ENCODE measurements around the gene RALGAPA2.

DNA sequence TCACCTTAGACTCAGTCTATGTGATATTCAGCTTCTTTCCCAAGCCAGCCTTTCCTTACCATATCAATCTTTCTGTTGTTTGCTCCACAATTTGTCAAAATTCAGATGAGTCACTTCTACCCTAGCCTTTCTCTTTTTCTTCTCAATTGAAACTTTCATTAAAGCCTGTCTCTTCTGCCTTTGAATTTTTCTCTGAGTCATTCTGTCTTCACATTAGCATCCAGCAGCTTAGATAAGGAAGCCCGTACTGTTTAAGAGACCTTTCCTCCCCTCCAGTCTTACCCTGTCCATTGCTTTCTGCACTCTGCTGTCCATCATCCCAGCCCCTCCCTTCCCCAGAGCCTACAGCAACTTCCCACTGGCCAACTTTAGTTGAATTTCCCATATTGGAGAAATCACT is 34.9 kb upstream of the RALGAPA2 start:
- TF ChIP-seq, protein P1, sequence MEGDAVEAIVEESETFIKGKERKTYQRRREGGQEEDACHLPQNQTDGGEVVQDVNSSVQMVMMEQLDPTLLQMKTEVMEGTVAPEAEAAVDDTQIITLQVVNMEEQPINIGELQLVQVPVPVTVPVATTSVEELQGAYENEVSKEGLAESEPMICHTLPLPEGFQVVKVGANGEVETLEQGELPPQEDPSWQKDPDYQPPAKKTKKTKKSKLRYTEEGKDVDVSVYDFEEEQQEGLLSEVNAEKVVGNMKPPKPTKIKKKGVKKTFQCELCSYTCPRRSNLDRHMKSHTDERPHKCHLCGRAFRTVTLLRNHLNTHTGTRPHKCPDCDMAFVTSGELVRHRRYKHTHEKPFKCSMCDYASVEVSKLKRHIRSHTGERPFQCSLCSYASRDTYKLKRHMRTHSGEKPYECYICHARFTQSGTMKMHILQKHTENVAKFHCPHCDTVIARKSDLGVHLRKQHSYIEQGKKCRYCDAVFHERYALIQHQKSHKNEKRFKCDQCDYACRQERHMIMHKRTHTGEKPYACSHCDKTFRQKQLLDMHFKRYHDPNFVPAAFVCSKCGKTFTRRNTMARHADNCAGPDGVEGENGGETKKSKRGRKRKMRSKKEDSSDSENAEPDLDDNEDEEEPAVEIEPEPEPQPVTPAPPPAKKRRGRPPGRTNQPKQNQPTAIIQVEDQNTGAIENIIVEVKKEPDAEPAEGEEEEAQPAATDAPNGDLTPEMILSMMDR (IDR thresholded peaks at IDR 0.05) = no peak
- TF ChIP-seq RELA (CRISPR knock-in tag; IDR thresholded peaks at IDR 0.05; ENCODE audit: borderline replicate concordance) (no peak), SP1 (CRISPR knock-in tag; conservative IDR thresholded peaks at IDR 0.05) (no peak), CREB1 (CRISPR knock-in tag; IDR thresholded peaks at IDR 0.05) (no peak), TCF7 (CRISPR knock-in tag; IDR thresholded peaks at IDR 0.05; ENCODE audit: low read depth) (no peak), ELF4 (CRISPR knock-in tag; IDR thresholded peaks at IDR 0.05; ENCODE audit: low read depth) (no peak), ETV6 (CRISPR knock-in tag; IDR thresholded peaks at IDR 0.05) (no peak), ZNF138 (CRISPR knock-in tag; conservative IDR thresholded peaks at IDR 0.05) (no peak), JUN (CRISPR knock-in tag; IDR thresholded peaks at IDR 0.05) (no peak), IRF2 (CRISPR knock-in tag; IDR thresholded peaks at IDR 0.05; ENCODE audit: borderline replicate concordance, low read depth) (no peak), GABPB1 (CRISPR knock-in tag; IDR thresholded peaks at IDR 0.05) (no peak)
- TF ChIP-seq, protein P2, sequence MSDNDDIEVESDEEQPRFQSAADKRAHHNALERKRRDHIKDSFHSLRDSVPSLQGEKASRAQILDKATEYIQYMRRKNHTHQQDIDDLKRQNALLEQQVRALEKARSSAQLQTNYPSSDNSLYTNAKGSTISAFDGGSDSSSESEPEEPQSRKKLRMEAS (CRISPR knock-in tag; IDR thresholded peaks at IDR 0.05) = no peak
- TF ChIP-seq, protein P3, sequence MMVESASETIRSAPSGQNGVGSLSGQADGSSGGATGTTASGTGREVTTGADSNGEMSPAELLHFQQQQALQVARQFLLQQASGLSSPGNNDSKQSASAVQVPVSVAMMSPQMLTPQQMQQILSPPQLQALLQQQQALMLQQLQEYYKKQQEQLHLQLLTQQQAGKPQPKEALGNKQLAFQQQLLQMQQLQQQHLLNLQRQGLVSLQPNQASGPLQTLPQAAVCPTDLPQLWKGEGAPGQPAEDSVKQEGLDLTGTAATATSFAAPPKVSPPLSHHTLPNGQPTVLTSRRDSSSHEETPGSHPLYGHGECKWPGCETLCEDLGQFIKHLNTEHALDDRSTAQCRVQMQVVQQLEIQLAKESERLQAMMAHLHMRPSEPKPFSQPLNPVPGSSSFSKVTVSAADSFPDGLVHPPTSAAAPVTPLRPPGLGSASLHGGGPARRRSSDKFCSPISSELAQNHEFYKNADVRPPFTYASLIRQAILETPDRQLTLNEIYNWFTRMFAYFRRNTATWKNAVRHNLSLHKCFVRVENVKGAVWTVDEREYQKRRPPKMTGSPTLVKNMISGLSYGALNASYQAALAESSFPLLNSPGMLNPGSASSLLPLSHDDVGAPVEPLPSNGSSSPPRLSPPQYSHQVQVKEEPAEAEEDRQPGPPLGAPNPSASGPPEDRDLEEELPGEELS (CRISPR knock-in tag; IDR thresholded peaks at IDR 0.05) = no peak
